Ovary (tissue), 9 donors: Measurements from ENCODE around the gene PPP1R1B. TPM values are rescaled to one million over a fixed set of nuclear protein-coding genes. Genes with fewer than 3 reads are reported as not detected.

Source experiments
- DNase-seq, 5 donors: peaks; one replicate each; pipeline ENCODE4 v3.0.0-alpha.2; 2019 to 2020
- H3K27ac ChIP-seq, 2 donors: fragments of 200-600 bp; one replicate each; pipeline versions ENCODE4 v1.5.1 to v1.8.0; 2019 to 2022
- H3K27me3 ChIP-seq: fragments of 200-600 bp; one replicate; pipeline ENCODE4 v1.8.0; 2022
- H3K36me3 ChIP-seq: fragments of 200-600 bp; sonication (generic); one replicate; pipeline ENCODE4 v1.5.1; 2019
- H3K4me1 ChIP-seq: one replicate; pipeline ENCODE4 v1.8.1; 2013; ENCODE audit warnings: mild to moderate bottlenecking, moderate library complexity; ENCODE audit not compliant: insufficient read depth
- H3K4me3 ChIP-seq: fragments of 200-600 bp; sonication (generic); one replicate; pipeline ENCODE4 v1.5.1; 2017
- H3K9me3 ChIP-seq, 2 donors: fragments of 200-600 bp in 1 of 2; sonication (generic) in 1 of 2; one replicate each; pipeline versions ENCODE4 v1.5.1 to v1.8.1; 2013 to 2019; ENCODE audit warnings: mild to moderate bottlenecking in 1 of 2, moderate library complexity in 1 of 2
- EP300 ChIP-seq: sonication (generic); formaldehyde crosslinking; IDR thresholded peaks from one replicate; pipeline ENCODE4 v1.6.1; 2017; ENCODE audit warnings: antibody characterized with exemption
- POLR2A ChIP-seq: fragments of 450-650 bp; IDR thresholded peaks from one replicate; pipeline ENCODE4 v1.6.1; 2017; ENCODE audit warnings: antibody characterized with exemption, mild to moderate bottlenecking, moderate library complexity
- WGBS, 3 donors: extraction: QIAGEN DNeasy Blood & Tissue Kit in 1 of 3; methylation state at CpG; one replicate each; pipeline versions ENCODE4 v1.1.5 to v1.1.7; 2013 to 2017; 5-methylcytosine and 5-hydroxymethylcytosine counted together
- intact Hi-C, 4 donors: fragments of 100-400 bp; cut with DNase I; formaldehyde crosslinking; loops; one replicate each; pipeline versions ENCODE4 v1.11.0 to v1.15.1; 2022 to 2023
- polyA plus RNA-seq, 2 donors: library from polyadenylated mRNA; stranded (reverse); fragments of 200-250 nt in 1 of 2; fragments of 350-450 nt in 1 of 2; fragmentation: Illumina TruSeq in 1 of 2; extraction: RNeasy Lipid Tissue Mini Kit (QIAGEN cat#74804) in 1 of 2; gene quantifications; one replicate each; pipeline ENCODE4 v1.2.3, GENCODE V29; 2013 to 2014
- total RNA-seq, 7 donors: library from RNA; depleted of rRNA in 2 of 7; stranded (reverse); fragments of >200 nt in 2 of 7; fragmentation: NEBNext Ultra II Directional in 3 of 7; extraction: Animal tissue kit (Norgen Biotek cat#: 25700) in 3 of 7; gene quantifications; one replicate each; pipeline versions ENCODE4 v1.1.0 to v1.2.4, GENCODE V29; 2016 to 2023
- TF ChIP-seq, protein P1 (sequence below), 3 donors: fragments of 450-650 bp in 2 of 3; fragments of 200-600 bp in 1 of 3; IDR thresholded peaks; one replicate each; pipeline versions ENCODE4 v1.5.1 to v1.8.0; 2016 to 2022; ENCODE audit warnings: antibody characterized with exemption in 3 of 3, mild to moderate bottlenecking in 1 of 3
- donor health status: DM: no; HTN: no; CAD: no; lungs with moderate emphysema.
- donor health status: DM: no; HTN: no; CAD: no.
- donor health status: Bipolar disorder and iron deficiency.
- donor health status: DM: yes; HTN: yes; CAD: no.
- donor health status: DM: no; HTN: no; CAD: no.
- donor health status: DM: yes; HTN: yes; CAD: no.

The PPP1R1B gene
- total and polyA plus RNA-seq, 9 donors: 0.43 to 23.0 (median 10.1) TPM

DNA sequence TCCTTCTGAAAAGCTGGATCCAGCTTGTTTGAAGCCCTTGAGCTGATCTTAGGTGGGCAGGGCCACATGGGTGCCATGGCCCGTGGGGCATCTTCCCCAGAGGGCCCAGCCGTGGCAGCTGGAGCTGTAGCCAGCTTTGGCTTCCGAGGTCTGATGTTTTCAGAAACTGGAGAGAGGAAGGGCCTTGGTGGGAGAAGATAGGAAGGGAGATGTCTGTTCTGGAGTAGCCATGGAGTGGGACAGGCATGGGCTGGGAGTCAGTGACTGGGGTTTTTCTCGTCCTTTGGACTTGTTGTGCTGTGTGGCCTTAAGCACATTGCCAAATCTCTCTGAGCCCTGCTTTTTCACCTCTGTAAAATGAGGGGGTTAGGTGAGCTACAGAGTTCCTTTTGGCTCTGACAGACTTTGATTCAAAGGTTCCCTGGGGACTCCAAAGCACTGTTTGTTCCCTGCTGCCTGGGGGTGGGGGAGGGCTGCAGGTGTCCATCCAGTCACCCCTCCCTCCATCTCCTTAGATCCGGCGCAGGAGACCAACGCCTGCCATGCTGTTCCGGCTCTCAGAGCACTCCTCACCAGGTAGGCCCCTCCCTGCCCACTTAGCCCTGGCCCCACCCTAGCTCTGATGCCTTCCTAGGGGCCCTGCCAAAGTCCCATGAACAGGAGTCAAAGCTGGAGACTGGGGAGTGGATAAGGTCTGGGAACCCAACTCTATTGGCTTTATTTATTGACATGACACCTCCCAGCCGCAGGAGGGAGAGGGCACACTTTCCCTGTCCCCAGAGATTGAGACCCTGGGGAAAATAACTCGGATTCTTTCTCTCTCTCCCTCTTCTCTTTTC, 2.1 kb downstream of the PPP1R1B start:
- intact Hi-C loops: loop anchor here in 2 of 4 donors (5.0 to 10.0 kb wide), 2 partner anchors 84 to 123 kb away; no protein-coding TSS in a partner anchor
- 59 to 65% (median 65%) methylated on average over 10 of the region's 10 CpGs for WGBS, 3 donors

DNA sequence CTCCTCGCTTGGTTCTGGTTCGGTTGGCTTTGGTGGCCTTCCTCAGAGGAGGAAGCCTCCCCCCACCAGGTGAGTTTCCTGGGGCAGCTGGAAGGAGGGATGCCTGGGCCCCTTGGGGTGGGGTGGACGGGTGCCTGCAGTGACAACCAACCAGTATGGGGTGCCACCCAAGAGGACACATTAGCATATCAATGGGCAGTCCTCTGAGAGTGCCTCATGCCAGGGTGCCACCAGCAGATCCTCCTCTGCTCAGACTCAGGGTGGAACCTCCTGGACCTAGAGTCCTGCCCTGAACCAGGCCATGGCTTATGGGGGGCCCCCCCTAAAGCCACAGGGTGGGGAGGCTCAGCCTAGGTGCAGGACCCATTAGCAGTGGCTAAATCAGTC, 2.7 kb downstream of the PPP1R1B start:
- H3K4me3 ChIP-seq: no peak overlapping the region
- no peaks in the 10 kb centered on the region for H3K27me3 ChIP-seq
- H3K27ac ChIP-seq: no peak overlapping the region
- no peaks in the 10 kb centered on the region for H3K4me1 ChIP-seq
- WGBS, 3 donors: 64 to 70% (median 69%) methylated on average over 3 of the region's 3 CpGs
- TF ChIP-seq EP300: no peak
- TF ChIP-seq POLR2A: no peak
- TF ChIP-seq, protein P1, sequence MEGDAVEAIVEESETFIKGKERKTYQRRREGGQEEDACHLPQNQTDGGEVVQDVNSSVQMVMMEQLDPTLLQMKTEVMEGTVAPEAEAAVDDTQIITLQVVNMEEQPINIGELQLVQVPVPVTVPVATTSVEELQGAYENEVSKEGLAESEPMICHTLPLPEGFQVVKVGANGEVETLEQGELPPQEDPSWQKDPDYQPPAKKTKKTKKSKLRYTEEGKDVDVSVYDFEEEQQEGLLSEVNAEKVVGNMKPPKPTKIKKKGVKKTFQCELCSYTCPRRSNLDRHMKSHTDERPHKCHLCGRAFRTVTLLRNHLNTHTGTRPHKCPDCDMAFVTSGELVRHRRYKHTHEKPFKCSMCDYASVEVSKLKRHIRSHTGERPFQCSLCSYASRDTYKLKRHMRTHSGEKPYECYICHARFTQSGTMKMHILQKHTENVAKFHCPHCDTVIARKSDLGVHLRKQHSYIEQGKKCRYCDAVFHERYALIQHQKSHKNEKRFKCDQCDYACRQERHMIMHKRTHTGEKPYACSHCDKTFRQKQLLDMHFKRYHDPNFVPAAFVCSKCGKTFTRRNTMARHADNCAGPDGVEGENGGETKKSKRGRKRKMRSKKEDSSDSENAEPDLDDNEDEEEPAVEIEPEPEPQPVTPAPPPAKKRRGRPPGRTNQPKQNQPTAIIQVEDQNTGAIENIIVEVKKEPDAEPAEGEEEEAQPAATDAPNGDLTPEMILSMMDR (IDR thresholded peaks at IDR 0.05): no peak
- no peak for DNase-seq
- no peaks in the 10 kb centered on the region for H3K36me3 ChIP-seq
- intact Hi-C loops: loop anchor here in 2 of 4 donors (5.0 to 10.0 kb wide), 2 partner anchors 85 to 123 kb away; no protein-coding TSS in a partner anchor
- no peaks in the 10 kb centered on the region for H3K9me3 ChIP-seq

More for the DNA sequence above, 2.1 kb downstream of the PPP1R1B start:
- Histone ChIP-seq H3K9me3 (no peaks in the 10 kb centered on the region), H3K4me3 (no peak overlapping the region), H3K36me3 (no peaks in the 10 kb centered on the region), H3K4me1 (no peaks in the 10 kb centered on the region), H3K27me3 (no peaks in the 10 kb centered on the region), H3K27ac (no peak overlapping the region)
- TF ChIP-seq EP300 (no peak), POLR2A (no peak)
- TF ChIP-seq, protein P1 (IDR thresholded peaks at IDR 0.05): no peak
- no peak for DNase-seq

DNA sequence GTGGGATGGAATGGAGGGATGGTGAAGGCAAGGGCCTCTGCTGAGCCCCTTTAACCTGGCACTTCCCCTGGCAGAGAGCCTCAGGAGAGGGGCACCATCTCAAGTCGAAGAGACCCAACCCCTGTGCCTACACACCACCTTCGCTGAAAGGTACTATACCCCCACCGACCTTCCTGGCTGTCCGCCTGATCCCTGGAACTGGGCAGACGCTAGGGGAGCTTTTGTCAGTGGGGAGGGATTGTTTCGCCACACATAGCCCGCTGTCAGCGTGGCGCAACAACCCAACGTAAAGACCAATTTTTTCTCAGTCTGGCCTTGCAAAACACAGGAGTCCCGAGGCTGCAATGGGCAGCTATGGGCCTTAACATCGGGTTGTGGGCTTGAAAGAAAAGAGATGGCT, 3.1 kb downstream of the PPP1R1B start:
- H3K27ac ChIP-seq: no peak overlapping the region
- TF ChIP-seq EP300 (no peak), POLR2A (no peak)
- TF ChIP-seq, protein P1 (IDR thresholded peaks at IDR 0.05): no peak
- WGBS, 3 donors: 72 to 83% (median 74%) methylated on average over 12 of the region's 12 CpGs
- intact Hi-C loops: loop anchor here in 2 of 4 donors (5.0 to 10.0 kb wide), 3 partner anchors 85 to 122 kb away; partner anchors contain the start of gene MIEN1 (in 1 of the 2)
- H3K4me3 ChIP-seq: no peak overlapping the region
- no peak for DNase-seq
- peaks cover 1% of the 10 kb centered on the region for H3K4me1 ChIP-seq
- no peaks in the 10 kb centered on the region for H3K27me3 ChIP-seq
- H3K9me3 ChIP-seq: no peaks in the 10 kb centered on the region
- no peaks in the 10 kb centered on the region for H3K36me3 ChIP-seq

DNA sequence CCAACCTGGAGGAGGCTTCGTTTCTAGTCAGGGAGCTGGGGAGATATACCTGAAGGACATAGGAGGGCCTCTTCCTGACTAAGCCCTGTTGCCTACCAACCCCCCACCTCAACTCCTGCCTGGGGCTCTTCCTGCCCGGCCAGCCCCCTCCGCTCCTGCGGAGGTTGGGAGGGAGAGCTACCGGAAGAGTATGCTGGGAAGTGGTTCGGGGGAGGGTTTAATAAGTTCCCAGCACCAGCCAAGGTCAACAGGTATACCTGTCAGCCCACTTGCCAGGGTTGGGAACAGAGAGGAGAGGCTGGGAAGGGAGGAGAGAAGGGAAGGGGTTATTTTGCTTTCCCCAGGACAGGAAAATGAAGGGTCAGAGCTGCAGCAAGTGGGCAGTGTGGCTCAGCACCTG, 4.7 kb downstream of the PPP1R1B start:
- 33 to 39% (median 35%) methylated on average over 6 of the region's 6 CpGs for WGBS, 3 donors
- Histone ChIP-seq H3K27ac (no peak overlapping the region), H3K27me3 (no peaks in the 10 kb centered on the region), H3K36me3 (no peaks in the 10 kb centered on the region), H3K4me1 (peaks cover 1% of the 10 kb centered on the region), H3K9me3 (no peaks in the 10 kb centered on the region), H3K4me3 (no peak overlapping the region)
- intact Hi-C loops: loop anchor here in 1 of 4 donors (5.0 kb wide), 1 partner anchor 101 kb away; the partner anchor contains the start of gene MIEN1
- TF ChIP-seq EP300 (no peak), POLR2A (no peak)
- TF ChIP-seq, protein P1 (IDR thresholded peaks at IDR 0.05): no peak
- DNase-seq: no peak
